Measurements from ENCODE around the gene GRK5. TPM values are rescaled to one million over a fixed set of nuclear protein-coding genes. Genes with fewer than 3 reads are reported as not detected.

The GRK5 gene
- total RNA-seq, 2 donors from 2014 or later: 11.1 to 16.2 TPM

DNA sequence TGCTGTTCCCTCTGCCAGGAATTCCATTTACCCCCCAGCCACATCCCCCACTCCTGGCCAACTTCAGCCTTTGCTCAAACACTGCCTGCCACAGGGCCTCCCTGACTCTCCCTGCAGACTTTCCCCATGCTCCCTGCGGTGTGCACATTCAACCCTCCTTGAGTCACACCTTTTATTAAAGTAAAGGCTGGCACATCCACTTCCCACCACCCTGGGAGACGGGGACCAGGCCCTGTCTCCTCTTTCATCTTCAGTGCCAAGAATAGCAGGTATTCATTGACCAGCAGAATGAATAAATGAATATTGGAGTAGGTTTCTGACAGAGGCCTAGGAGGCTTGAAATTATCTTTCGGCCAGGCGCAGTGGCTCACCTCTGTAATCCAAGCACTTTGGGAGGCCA is 91.4 kb downstream of the GRK5 start:
- Mint-ChIP-seq H3K9me3 (no peaks in the 10 kb centered on the region), H3K27ac (peak overlapping the region in 1 of 2 donors; percentile 47), H3K4me1 (ENCODE audit: low read depth in 2 of 2) (peaks cover 35 to 49% of the 10 kb centered on the region in 2 donors), H3K4me3 (no peak overlapping the region), H3K36me3 (no peaks in the 10 kb centered on the region), H3K27me3 (no peaks in the 10 kb centered on the region)
- ATAC-seq (no peak), DNase-seq (ENCODE audit: low spot score) (no peak)

GRCh38 chr10:119299531-119299930 is 92.2 kb downstream of the GRK5 start:
- Mint-ChIP-seq H3K4me1 (ENCODE audit: low read depth in 2 of 2) (peaks cover 38 to 52% of the 10 kb centered on the region in 2 donors), H3K9me3 (no peaks in the 10 kb centered on the region), H3K36me3 (no peaks in the 10 kb centered on the region), H3K4me3 (no peak overlapping the region), H3K27me3 (no peaks in the 10 kb centered on the region), H3K27ac (no peak overlapping the region)
- no peak for DNase-seq (ENCODE audit: low spot score)
- ATAC-seq: no peak

DNA sequence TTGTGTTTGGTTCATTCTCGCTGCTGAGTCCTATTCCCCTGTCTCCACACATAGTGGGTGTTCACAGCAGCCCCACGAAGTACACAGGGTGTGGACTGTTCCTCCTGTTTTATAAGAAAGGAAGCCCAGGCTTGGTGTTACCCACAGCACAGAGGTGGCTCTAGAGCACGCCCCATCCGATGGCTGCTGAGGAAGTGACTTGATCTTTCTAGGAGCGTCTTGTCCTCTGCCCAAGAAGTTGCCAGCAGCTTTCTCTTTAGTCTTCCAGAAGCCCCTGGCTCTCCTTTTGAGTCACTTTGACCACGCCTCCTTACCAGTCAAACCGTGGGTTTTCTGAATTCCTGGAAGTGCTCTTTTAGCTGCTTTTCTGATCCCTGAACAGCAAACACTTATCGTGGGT is 94.0 kb downstream of the GRK5 start:
- no peaks in the 10 kb centered on the region for H3K27me3 Mint-ChIP-seq
- H3K27ac Mint-ChIP-seq: peak overlapping the region; percentile 73 to 81
- H3K36me3 Mint-ChIP-seq: no peaks in the 10 kb centered on the region
- no peaks in the 10 kb centered on the region for H3K9me3 Mint-ChIP-seq
- ATAC-seq (peak; percentile 80 to 82), DNase-seq (ENCODE audit: low spot score) (peak; percentile 83)
- H3K4me3 Mint-ChIP-seq: peak overlapping the region; percentile 75
- H3K4me1 Mint-ChIP-seq (ENCODE audit: low read depth in 2 of 2): peaks cover 57 to 67% of the 10 kb centered on the region in 2 donors

GRCh38 chr10:119302172-119302571 is 94.8 kb downstream of the GRK5 start:
- no peaks in the 10 kb centered on the region for H3K36me3 Mint-ChIP-seq
- H3K4me1 Mint-ChIP-seq (ENCODE audit: low read depth in 2 of 2): peaks cover 64 to 75% of the 10 kb centered on the region in 2 donors
- no peak for DNase-seq (ENCODE audit: low spot score)
- H3K27ac Mint-ChIP-seq: peak overlapping the region; percentile 73 to 81
- no peak for ATAC-seq
- H3K9me3 Mint-ChIP-seq: no peaks in the 10 kb centered on the region
- peak overlapping the region; percentile 75 for H3K4me3 Mint-ChIP-seq
- H3K27me3 Mint-ChIP-seq: no peaks in the 10 kb centered on the region

DNA sequence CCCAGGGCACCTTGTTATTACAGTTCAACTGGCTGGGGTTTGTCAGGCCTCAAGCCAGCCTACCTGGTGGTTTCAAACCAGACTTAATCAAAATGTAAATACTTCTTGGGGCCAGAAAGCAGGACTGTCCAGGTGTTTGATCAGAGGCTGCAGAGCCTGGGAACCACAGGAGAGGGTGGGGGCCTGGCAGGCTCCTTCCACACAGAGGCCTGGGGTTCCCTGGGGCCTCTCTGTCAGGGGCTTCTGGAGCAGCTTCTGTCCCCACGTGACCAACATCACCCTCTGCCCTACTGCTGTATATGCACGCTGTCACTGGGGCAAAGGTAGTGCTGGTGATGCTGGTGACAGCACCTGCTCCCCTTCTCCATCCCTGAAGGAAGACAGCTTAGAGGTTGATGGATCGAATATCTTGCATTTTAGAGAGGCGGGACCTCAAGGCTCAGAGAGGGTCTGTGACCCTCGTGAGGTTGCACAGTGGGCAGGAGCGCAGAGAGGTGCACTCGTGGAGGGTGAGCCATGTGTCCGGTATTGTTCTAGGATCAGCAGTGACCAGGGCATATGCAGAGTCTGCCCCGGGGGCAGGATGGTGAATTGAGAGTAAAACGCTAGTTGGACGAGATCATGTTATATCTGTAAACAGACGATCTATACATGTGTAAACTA is 95.4 kb downstream of the GRK5 start:
- H3K27ac Mint-ChIP-seq: peak overlapping the region; percentile 25 to 47
- peak overlapping the region; percentile 28 for H3K4me3 Mint-ChIP-seq
- H3K36me3 Mint-ChIP-seq: no peaks in the 10 kb centered on the region
- peaks cover 70 to 76% of the 10 kb centered on the region in 2 donors for H3K4me1 Mint-ChIP-seq (ENCODE audit: low read depth in 2 of 2)
- ATAC-seq: no peak
- H3K27me3 Mint-ChIP-seq: peaks cover 0 to 2% of the 10 kb centered on the region in 2 donors
- no peaks in the 10 kb centered on the region for H3K9me3 Mint-ChIP-seq
- no peak for DNase-seq (ENCODE audit: low spot score)

DNA sequence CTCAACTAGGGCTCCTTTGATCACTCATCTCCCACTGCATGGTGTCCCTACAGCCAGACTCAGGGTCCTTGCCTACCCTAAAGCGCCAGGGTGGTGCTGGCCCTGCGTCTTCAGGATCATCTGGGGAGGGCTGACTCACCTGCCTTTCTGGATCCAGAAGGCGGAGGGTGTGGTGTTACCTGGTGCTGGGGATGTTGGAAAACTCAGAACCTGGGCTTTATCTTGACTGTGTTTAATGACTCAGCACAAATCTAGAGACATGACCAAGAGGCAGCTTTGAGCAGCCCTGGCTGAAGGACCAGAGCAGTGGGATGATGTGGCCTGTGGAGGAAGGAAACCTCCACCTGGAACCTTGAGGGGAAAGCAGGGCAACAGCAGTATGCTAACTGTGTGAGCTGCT is 96.5 kb downstream of the GRK5 start:
- ATAC-seq (no peak), DNase-seq (ENCODE audit: low spot score) (no peak)
- H3K27ac Mint-ChIP-seq: peak overlapping the region in 1 of 2 donors; percentile 47
- no peaks in the 10 kb centered on the region for H3K9me3 Mint-ChIP-seq
- no peaks in the 10 kb centered on the region for H3K36me3 Mint-ChIP-seq
- peaks cover 0 to 2% of the 10 kb centered on the region in 2 donors for H3K27me3 Mint-ChIP-seq
- peaks cover 72 to 73% of the 10 kb centered on the region in 2 donors for H3K4me1 Mint-ChIP-seq (ENCODE audit: low read depth in 2 of 2)
- no peak overlapping the region for H3K4me3 Mint-ChIP-seq

DNA sequence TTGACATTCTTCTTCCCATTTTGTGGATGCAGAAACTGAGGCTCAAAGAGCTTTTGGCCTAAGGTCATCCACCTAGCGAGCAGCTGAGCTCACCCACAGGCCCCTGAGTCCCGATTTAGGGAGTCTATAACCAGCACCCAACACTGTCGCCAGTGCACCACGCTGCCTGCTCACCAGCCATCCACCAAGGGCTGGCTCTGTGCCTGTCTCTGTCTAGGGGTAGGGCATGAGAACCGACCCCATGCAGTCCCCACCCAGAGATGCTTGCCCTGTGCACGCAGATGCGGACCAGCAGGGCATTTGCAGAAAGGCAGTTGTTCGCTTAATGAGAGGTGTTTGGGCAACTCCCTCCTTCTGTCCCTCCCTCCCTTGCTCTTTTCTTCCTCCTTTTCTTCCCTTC is 97.2 kb downstream of the GRK5 start:
- no peaks in the 10 kb centered on the region for H3K36me3 Mint-ChIP-seq
- H3K4me1 Mint-ChIP-seq (ENCODE audit: low read depth in 2 of 2): peaks cover 76 to 77% of the 10 kb centered on the region in 2 donors
- no peak for DNase-seq (ENCODE audit: low spot score)
- H3K27ac Mint-ChIP-seq: peak overlapping the region; percentile 93 to 95
- peak overlapping the region; percentile 76 for H3K4me3 Mint-ChIP-seq
- ATAC-seq: no peak
- H3K9me3 Mint-ChIP-seq: no peaks in the 10 kb centered on the region
- H3K27me3 Mint-ChIP-seq: peaks cover 0 to 2% of the 10 kb centered on the region in 2 donors

- peak overlapping the region; percentile 76 for H3K4me3 Mint-ChIP-seq
- peak; percentile 90 for DNase-seq (ENCODE audit: low spot score)
- H3K4me1 Mint-ChIP-seq (ENCODE audit: low read depth in 2 of 2): peaks cover 78% of the 10 kb centered on the region in 2 donors
- H3K27me3 Mint-ChIP-seq: peaks cover 3 to 7% of the 10 kb centered on the region in 2 donors
- peak overlapping the region; percentile 93 to 95 for H3K27ac Mint-ChIP-seq
- H3K36me3 Mint-ChIP-seq: peaks cover 1% of the 10 kb centered on the region
- ATAC-seq: peak; percentile 90
- H3K9me3 Mint-ChIP-seq: no peaks in the 10 kb centered on the region
Measured at GRCh38 chr10:119305860-119306513, 98.6 kb downstream of the GRK5 start.

- Mint-ChIP-seq H3K4me3 (peak overlapping the region; percentile 76), H3K36me3 (peaks cover 4% of the 10 kb centered on the region), H3K9me3 (no peaks in the 10 kb centered on the region), H3K4me1 (ENCODE audit: low read depth in 2 of 2) (peaks cover 77% of the 10 kb centered on the region in 2 donors), H3K27ac (peak overlapping the region; percentile 93 to 95), H3K27me3 (peaks cover 7 to 9% of the 10 kb centered on the region in 2 donors)
- DNase-seq (ENCODE audit: low spot score) (no peak), ATAC-seq (peak; percentile 43 to 49)
Measured at GRCh38 chr10:119306514-119306951, 99.2 kb downstream of the GRK5 start.

DNA sequence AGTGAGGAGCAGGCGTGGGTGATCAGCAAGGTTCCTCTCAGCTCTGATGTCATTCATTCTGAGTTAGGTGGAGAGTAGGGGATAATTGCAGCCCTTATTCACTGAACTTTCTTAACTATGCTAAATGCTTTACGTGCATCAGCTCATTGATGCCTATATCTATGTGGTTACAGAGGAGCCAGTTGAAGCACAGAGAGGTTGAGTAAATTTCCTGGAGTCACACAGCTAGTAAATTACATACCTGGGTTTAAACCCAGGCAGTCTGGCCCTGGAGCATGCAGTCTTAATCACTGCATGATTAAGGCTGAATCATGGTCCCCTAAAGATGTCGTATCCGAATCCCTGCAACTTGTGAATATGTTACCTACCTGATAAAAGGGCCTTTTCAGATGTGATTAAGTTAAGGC is 99.6 kb downstream of the GRK5 start:
- H3K27me3 Mint-ChIP-seq: peaks cover 7 to 9% of the 10 kb centered on the region in 2 donors
- peaks cover 4% of the 10 kb centered on the region for H3K36me3 Mint-ChIP-seq
- H3K4me3 Mint-ChIP-seq: peak overlapping the region; percentile 76
- no peaks in the 10 kb centered on the region for H3K9me3 Mint-ChIP-seq
- H3K4me1 Mint-ChIP-seq (ENCODE audit: low read depth in 2 of 2): peaks cover 73% of the 10 kb centered on the region in 2 donors
- DNase-seq (ENCODE audit: low spot score) (no peak), ATAC-seq (no peak)
- peak overlapping the region; percentile 93 to 95 for H3K27ac Mint-ChIP-seq

- Mint-ChIP-seq H3K27me3 (peaks cover 9 to 15% of the 10 kb centered on the region in 2 donors), H3K27ac (no peak overlapping the region), H3K9me3 (peaks cover 5% of the 10 kb centered on the region), H3K4me1 (ENCODE audit: low read depth in 2 of 2) (peaks cover 77 to 79% of the 10 kb centered on the region in 2 donors), H3K36me3 (peaks cover 11% of the 10 kb centered on the region), H3K4me3 (no peak overlapping the region)
- ATAC-seq: no peak
- no peak for DNase-seq (ENCODE audit: low spot score)
Measured at GRCh38 chr10:119308089-119308488, 100.7 kb downstream of the GRK5 start.

DNA sequence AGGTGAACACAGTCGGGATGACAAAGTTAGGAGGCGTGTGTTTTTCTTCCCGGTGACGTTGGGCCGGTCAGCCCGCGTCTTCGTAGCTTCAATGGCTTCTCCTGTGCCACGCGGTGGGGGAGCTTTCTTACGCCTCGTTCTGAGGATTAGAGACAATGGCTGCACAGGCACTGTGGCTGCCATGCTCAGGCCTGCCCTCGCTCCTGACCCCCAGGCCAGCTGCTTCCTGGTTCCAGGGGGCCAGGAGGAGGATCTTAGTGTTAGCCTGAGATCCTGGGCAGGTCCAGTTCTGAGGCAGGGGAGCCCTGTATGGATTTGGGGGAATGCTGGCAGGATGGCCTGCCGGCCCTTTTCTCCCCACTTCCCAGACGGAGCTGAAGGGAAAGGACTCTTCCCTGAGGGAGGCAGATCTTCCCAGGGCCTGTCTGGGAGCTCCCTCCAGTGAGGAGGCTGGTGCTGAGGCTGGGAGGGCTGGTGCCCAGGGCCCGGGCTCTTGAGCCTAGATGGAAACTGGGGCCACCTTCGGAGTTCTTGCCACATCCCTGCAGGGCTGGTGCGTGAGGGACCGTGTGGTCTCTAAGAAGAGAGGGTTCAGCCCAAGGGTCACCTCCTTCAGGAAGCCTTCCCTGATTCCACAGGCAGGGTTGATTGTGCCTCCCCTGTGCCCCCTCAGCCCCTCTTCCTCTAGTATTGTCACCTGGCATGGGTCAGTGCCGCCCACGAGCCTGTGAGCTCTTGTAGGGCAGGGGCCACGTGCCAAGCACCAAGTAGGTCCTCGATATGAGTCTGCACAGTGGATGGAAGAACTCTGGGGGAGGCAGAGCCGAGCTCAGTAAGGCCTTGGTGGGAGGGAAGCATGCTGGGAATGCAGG is 101.4 kb downstream of the GRK5 start:
- Mint-ChIP-seq H3K4me3 (peak overlapping the region; percentile 43), H3K9me3 (peaks cover 6% of the 10 kb centered on the region), H3K4me1 (ENCODE audit: low read depth in 2 of 2) (peaks cover 79 to 81% of the 10 kb centered on the region in 2 donors), H3K27ac (no peak overlapping the region), H3K27me3 (peaks cover 9 to 16% of the 10 kb centered on the region in 2 donors), H3K36me3 (peaks cover 13% of the 10 kb centered on the region)
- DNase-seq (ENCODE audit: low spot score) (no peak), ATAC-seq (no peak)

GRCh38 chr10:119309423-119309770 is 102.0 kb downstream of the GRK5 start:
- Mint-ChIP-seq H3K4me1 (ENCODE audit: low read depth in 2 of 2) (peaks cover 78 to 80% of the 10 kb centered on the region in 2 donors), H3K27ac (no peak overlapping the region), H3K9me3 (peaks cover 6% of the 10 kb centered on the region), H3K4me3 (peak overlapping the region; percentile 43), H3K27me3 (peaks cover 9 to 16% of the 10 kb centered on the region in 2 donors), H3K36me3 (peaks cover 13% of the 10 kb centered on the region)
- no peak for DNase-seq (ENCODE audit: low spot score)
- peak in 1 of 2 donors; percentile 21 for ATAC-seq

Data from natural killer cell treated with Interleukin-12 subunit alpha and Interleukin-12 subunit beta and Interleukin-15 and Interleukin-18, amount 100 ng/mL, for 72 hours (primary cell).